CD4-positive, alpha-beta memory T cell (primary cell): ENCODE results near the gene ADGRD2. TPM values are rescaled to one million over a fixed set of nuclear protein-coding genes. Genes with fewer than 3 reads are reported as not detected.

ENCODE experiments used
- CTCF ChIA-PET: fragments of 350-600 bp; sonication (Branson Sonifier 250); formaldehyde crosslinking; loops from one replicate; lab custom pipeline; 2021; ENCODE audit warnings: inconsistent platforms; ENCODE audit not compliant: partially characterized antibody; lab: Charles Lee
- POLR2A ChIA-PET: fragments of 350-600 bp; sonication (Branson Sonifier 250); formaldehyde crosslinking; loops from one replicate; lab custom pipeline; 2021; ENCODE audit not compliant: partially characterized antibody; lab: Charles Lee
- DNase-seq, 5 donors: peaks; one replicate each; pipeline versions ENCODE4 v3.0.0 to v3.0.0-alpha.2; 2020 to 2022; ENCODE audit warnings: mixed read lengths in 1 of 5
- H3K27ac ChIP-seq: one replicate; pipeline ENCODE4 v1.7.0; 2013; ENCODE audit warnings: low read depth, low read length
- H3K27me3 ChIP-seq: 2 replicates; pipeline ENCODE4 v1.7.0; 2013; ENCODE audit warnings: mild to moderate bottlenecking, low read length, moderate library complexity; ENCODE audit not compliant: insufficient read depth
- H3K36me3 ChIP-seq: 2 replicates; pipeline ENCODE4 v1.7.0; 2013; ENCODE audit warnings: mild to moderate bottlenecking, low read length, moderate library complexity; ENCODE audit not compliant: insufficient read depth
- H3K4me1 ChIP-seq: 2 replicates; pipeline ENCODE4 v1.7.0; 2013; ENCODE audit warnings: mild to moderate bottlenecking, low read length, moderate library complexity; ENCODE audit not compliant: insufficient read depth
- H3K4me3 ChIP-seq, 2 donors: one replicate each; pipeline ENCODE4 v1.7.0; 2013; ENCODE audit warnings: low read length in 2 of 2, mild to moderate bottlenecking in 1 of 2
- H3K9me3 ChIP-seq, 2 donors: one replicate each; pipeline ENCODE4 v1.7.0; 2013; ENCODE audit warnings: low read length in 2 of 2, control low read depth in 1 of 2; ENCODE audit not compliant: control insufficient read depth in 1 of 2
- H3K27ac Mint-ChIP-seq, 7 donors: one replicate each; pipeline ENCODE4 v1.8.0; 2020 to 2021; ENCODE audit warnings: mixed read lengths in 7 of 7, mild to moderate bottlenecking in 6 of 7, inconsistent platforms in 3 of 7, moderate library complexity in 3 of 7
- H3K27me3 Mint-ChIP-seq, 2 donors: one replicate each; pipeline ENCODE4 v1.8.0; 2020 to 2021; ENCODE audit warnings: mixed read lengths in 2 of 2
- H3K36me3 Mint-ChIP-seq, 2 donors: one replicate each; pipeline ENCODE4 v1.8.0; 2020 to 2021; ENCODE audit warnings: mixed read lengths in 2 of 2, inconsistent platforms in 1 of 2, mild to moderate bottlenecking in 1 of 2
- H3K4me1 Mint-ChIP-seq, 4 donors: one replicate each; pipeline ENCODE4 v1.8.0; 2020 to 2021; ENCODE audit warnings: mixed read lengths in 4 of 4, mild to moderate bottlenecking in 1 of 4
- H3K4me3 Mint-ChIP-seq, 8 donors: one replicate each; pipeline ENCODE4 v1.8.0; 2020 to 2021; ENCODE audit warnings: mixed read lengths in 8 of 8, mild to moderate bottlenecking in 7 of 8, moderate library complexity in 6 of 8, inconsistent platforms in 3 of 8
- H3K9me3 Mint-ChIP-seq, 8 donors: one replicate each; pipeline ENCODE4 v1.8.0; 2020 to 2021; ENCODE audit warnings: mixed read lengths in 8 of 8, mild to moderate bottlenecking in 5 of 8, inconsistent platforms in 3 of 8, moderate library complexity in 1 of 8
- intact Hi-C: fragments of 100-400 bp; cut with micrococcal nuclease; formaldehyde crosslinking; loops from one replicate; pipeline ENCODE4 v1.15.1; 2023
- polyA plus RNA-seq, 2 donors: library from polyadenylated mRNA; unstranded; fragments of 300-500 nt; fragmentation: Illumina TruSeq; gene quantifications; one replicate each; pipeline ENCODE4 v1.2.3, GENCODE V29; 2021
- total RNA-seq, 2 experiments: library from RNA; stranded (reverse); gene quantifications; one replicate each; pipeline ENCODE4 v1.2.3, GENCODE V29; 2021

ADGRD2 gene
- total and polyA plus RNA-seq, 4 experiments from 2014 or later: not detected

- no peak for DNase-seq
- H3K36me3 ChIP-seq: no peaks in the 10 kb centered on the region
- intact Hi-C loops: no loop called here
- no peaks in the 10 kb centered on the region for H3K27me3 ChIP-seq
- no peak overlapping the region for H3K4me3 Mint-ChIP-seq
- H3K9me3 ChIP-seq: no peaks in the 10 kb centered on the region
- no peak overlapping the region for H3K4me3 ChIP-seq
- no peak overlapping the region for H3K27ac ChIP-seq
- H3K4me1 ChIP-seq: peaks cover 6% of the 10 kb centered on the region
- H3K27ac Mint-ChIP-seq: no peak overlapping the region
- POLR2A ChIA-PET: no interaction called here
- CTCF ChIA-PET: no interaction called here
- H3K4me1 Mint-ChIP-seq: peaks cover 5 to 12% (median 7%) of the 10 kb centered on the region in 4 donors
- no peaks in the 10 kb centered on the region for H3K36me3 Mint-ChIP-seq
- peaks cover 6 to 16% of the 10 kb centered on the region in 2 donors for H3K27me3 Mint-ChIP-seq
- no peaks in the 10 kb centered on the region for H3K9me3 Mint-ChIP-seq
These were observed 48.4 kb downstream of the ADGRD2 start for GRCh38 chr9:124498499-124499146.

GRCh38 chr9:124499216-124499615, 49.0 kb downstream of the ADGRD2 start:
- peaks cover 0 to 2% (median 0%) of the 10 kb centered on the region in 8 donors for H3K9me3 Mint-ChIP-seq
- intact Hi-C loops: no loop called here
- ChIA-PET CTCF (no interaction called here), POLR2A (interaction anchor here (0.6 kb wide), 1 partner anchor 89 kb away, joined by 3 read pairs; no protein-coding TSS in a partner anchor)
- Histone ChIP-seq H3K4me3 (no peak overlapping the region), H3K36me3 (no peaks in the 10 kb centered on the region), H3K27ac (no peak overlapping the region), H3K27me3 (no peaks in the 10 kb centered on the region), H3K9me3 (no peaks in the 10 kb centered on the region), H3K4me1 (peaks cover 6% of the 10 kb centered on the region)
- H3K27me3 Mint-ChIP-seq: peaks cover 10 to 20% of the 10 kb centered on the region in 2 donors
- H3K4me1 Mint-ChIP-seq: peaks cover 9 to 17% (median 12%) of the 10 kb centered on the region in 4 donors
- no peak overlapping the region for H3K4me3 Mint-ChIP-seq
- H3K36me3 Mint-ChIP-seq: peaks cover 0 to 4% of the 10 kb centered on the region in 2 donors
- H3K27ac Mint-ChIP-seq: no peak overlapping the region
- DNase-seq: no peak

- POLR2A ChIA-PET: interaction anchor here (0.6 kb wide), 1 partner anchor 88 kb away, joined by 3 read pairs; no protein-coding TSS in a partner anchor
- H3K27ac Mint-ChIP-seq: no peak overlapping the region
- Histone ChIP-seq H3K9me3 (no peaks in the 10 kb centered on the region), H3K36me3 (no peaks in the 10 kb centered on the region), H3K4me1 (peaks cover 6% of the 10 kb centered on the region), H3K27ac (no peak overlapping the region), H3K4me3 (no peak overlapping the region), H3K27me3 (no peaks in the 10 kb centered on the region)
- DNase-seq: no peak
- peaks cover 7 to 17% (median 11%) of the 10 kb centered on the region in 4 donors for H3K4me1 Mint-ChIP-seq
- peaks cover 10 to 20% of the 10 kb centered on the region in 2 donors for H3K27me3 Mint-ChIP-seq
- no peak overlapping the region for H3K4me3 Mint-ChIP-seq
- peaks cover 0 to 4% of the 10 kb centered on the region in 2 donors for H3K36me3 Mint-ChIP-seq
- CTCF ChIA-PET: interaction anchor here (0.5 kb wide), 1 partner anchor 37 kb away, joined by 3 read pairs; no protein-coding TSS in a partner anchor
- intact Hi-C loops: no loop called here
- H3K9me3 Mint-ChIP-seq: peaks cover 0 to 2% (median 0%) of the 10 kb centered on the region in 8 donors
These were observed 50.0 kb downstream of the ADGRD2 start for GRCh38 chr9:124500028-124500795.

GRCh38 chr9:124500796-124501611, 50.8 kb downstream of the ADGRD2 start:
- Mint-ChIP-seq H3K4me3 (no peak overlapping the region), H3K4me1 (peaks cover 5 to 10% (median 8%) of the 10 kb centered on the region in 4 donors), H3K36me3 (peaks cover 0 to 4% of the 10 kb centered on the region in 2 donors), H3K27me3 (peaks cover 12 to 21% of the 10 kb centered on the region in 2 donors), H3K27ac (no peak overlapping the region), H3K9me3 (peaks cover 0 to 2% (median 0%) of the 10 kb centered on the region in 8 donors)
- no peak overlapping the region for H3K27ac ChIP-seq
- peaks cover 1% of the 10 kb centered on the region for H3K4me1 ChIP-seq
- intact Hi-C loops: no loop called here
- H3K27me3 ChIP-seq: no peaks in the 10 kb centered on the region
- ChIA-PET POLR2A (no interaction called here), CTCF (interaction anchor here (0.5 kb wide), 1 partner anchor 36 kb away, joined by 3 read pairs; no protein-coding TSS in a partner anchor)
- no peak for DNase-seq
- H3K4me3 ChIP-seq: no peak overlapping the region
- no peaks in the 10 kb centered on the region for H3K36me3 ChIP-seq
- no peaks in the 10 kb centered on the region for H3K9me3 ChIP-seq

GRCh38 chr9:124501771-124502320, 51.6 kb downstream of the ADGRD2 start:
- H3K36me3 Mint-ChIP-seq: peaks cover 0 to 4% of the 10 kb centered on the region in 2 donors
- peaks cover 0 to 2% (median 0%) of the 10 kb centered on the region in 8 donors for H3K9me3 Mint-ChIP-seq
- ChIA-PET CTCF (no interaction called here), POLR2A (no interaction called here)
- Histone ChIP-seq H3K27me3 (no peaks in the 10 kb centered on the region), H3K36me3 (no peaks in the 10 kb centered on the region), H3K4me1 (no peaks in the 10 kb centered on the region), H3K9me3 (no peaks in the 10 kb centered on the region), H3K27ac (no peak overlapping the region), H3K4me3 (no peak overlapping the region)
- peaks cover 12 to 25% of the 10 kb centered on the region in 2 donors for H3K27me3 Mint-ChIP-seq
- no peak for DNase-seq
- H3K4me1 Mint-ChIP-seq: peaks cover 4 to 8% (median 6%) of the 10 kb centered on the region in 4 donors
- peak overlapping the region in 1 of 8 donors; percentile 10 for H3K4me3 Mint-ChIP-seq
- intact Hi-C loops: no loop called here
- no peak overlapping the region for H3K27ac Mint-ChIP-seq

GRCh38 chr9:124502711-124503702, 52.8 kb downstream of the ADGRD2 start:
- CTCF ChIA-PET: no interaction called here

More at GRCh38 chr9:124502711-124503702, 52.8 kb downstream of the ADGRD2 start:
- Mint-ChIP-seq H3K27ac (no peak overlapping the region), H3K9me3 (peaks cover 0 to 2% (median 0%) of the 10 kb centered on the region in 8 donors), H3K4me1 (peaks cover 4 to 8% (median 6%) of the 10 kb centered on the region in 4 donors), H3K36me3 (peaks cover 0 to 4% of the 10 kb centered on the region in 2 donors), H3K4me3 (no peak overlapping the region), H3K27me3 (peaks cover 12 to 25% of the 10 kb centered on the region in 2 donors)
- intact Hi-C loops: no loop called here
- Histone ChIP-seq H3K27me3 (no peaks in the 10 kb centered on the region), H3K4me1 (no peaks in the 10 kb centered on the region), H3K27ac (no peak overlapping the region), H3K4me3 (no peak overlapping the region), H3K9me3 (no peaks in the 10 kb centered on the region), H3K36me3 (no peaks in the 10 kb centered on the region)
- no peak for DNase-seq
- POLR2A ChIA-PET: no interaction called here
